ENCODE measurements around the gene CACNA1S.

CACNA1S gene

GRCh38 chr1:201062511-201063091 lies 49.6 kb downstream of the CACNA1S start:
- no peak for DNase-seq (ENCODE audit: low spot score)

GRCh38 chr1:201061886-201062285 lies 50.3 kb downstream of the CACNA1S start:
- DNase-seq (ENCODE audit: low spot score) = no peak

GRCh38 chr1:201061049-201061448 lies 51.2 kb downstream of the CACNA1S start:
- no peak for DNase-seq (ENCODE audit: low spot score)

GRCh38 chr1:201060586-201060985 lies 51.6 kb downstream of the CACNA1S start:
- no peak for DNase-seq (ENCODE audit: low spot score)

- DNase-seq (ENCODE audit: low spot score) = no peak
Measured at GRCh38 chr1:201059871-201060555, 52.2 kb downstream of the CACNA1S start.

GRCh38 chr1:201059401-201059800 lies 52.8 kb downstream of the CACNA1S start:
- DNase-seq (ENCODE audit: low spot score) = no peak

GRCh38 chr1:201054091-201054543 lies 58.1 kb downstream of the CACNA1S start:
- no peak for DNase-seq (ENCODE audit: low spot score)

- DNase-seq (ENCODE audit: low spot score) = no peak
Measured at GRCh38 chr1:201053155-201053860, 58.9 kb downstream of the CACNA1S start.

- DNase-seq (ENCODE audit: low spot score) = no peak
Measured at GRCh38 chr1:201051399-201051798, 60.8 kb downstream of the CACNA1S start.

- peak; percentile 32 for DNase-seq (ENCODE audit: low spot score)
Measured at GRCh38 chr1:201050515-201051277, 61.5 kb downstream of the CACNA1S start.

- no peak for DNase-seq (ENCODE audit: low spot score)
Measured at GRCh38 chr1:201049248-201049831, 62.9 kb downstream of the CACNA1S start.

- no peak for DNase-seq (ENCODE audit: low spot score)
Measured at GRCh38 chr1:201048521-201048920, 63.7 kb downstream of the CACNA1S start.

- no peak for DNase-seq (ENCODE audit: low spot score)
Measured at GRCh38 chr1:201044119-201044518, 68.1 kb downstream of the CACNA1S start.

- peak; percentile 79 for DNase-seq (ENCODE audit: low spot score)
Measured at GRCh38 chr1:201042779-201043461, 69.3 kb downstream of the CACNA1S start.

- no peak for DNase-seq (ENCODE audit: low spot score)
Measured at GRCh38 chr1:201041011-201041410, 71.2 kb downstream of the CACNA1S start.

GRCh38 chr1:201039876-201040275 lies 72.3 kb downstream of the CACNA1S start:
- DNase-seq (ENCODE audit: low spot score) = no peak

GRCh38 chr1:201039418-201039817 lies 72.8 kb downstream of the CACNA1S start:
- no peak for DNase-seq (ENCODE audit: low spot score)

GRCh38 chr1:201038186-201038876 lies 73.9 kb downstream of the CACNA1S start:
- DNase-seq (ENCODE audit: low spot score) = no peak

- no peak for DNase-seq (ENCODE audit: low spot score)
Measured at GRCh38 chr1:201036188-201036842, 75.9 kb downstream of the CACNA1S start.

GRCh38 chr1:201034671-201035070 lies 77.6 kb downstream of the CACNA1S start:
- no peak for DNase-seq (ENCODE audit: low spot score)
